Activated CD8-positive, alpha-beta T cell treated with anti-CD3 and anti-CD28 coated beads for 36 hours (primary cell): ENCODE results near the gene TRMT2A. TPM values are rescaled to one million over a fixed set of nuclear protein-coding genes. Genes with fewer than 3 reads are reported as not detected.

ENCODE experiments used
- ATAC-seq: fragments of 200-7000 bp; cut with Tn5 transposase; one replicate; pipeline ENCODE4 v1.10.0; 2021; ENCODE audit warnings: mild to moderate bottlenecking, moderate library complexity
- CTCF ChIA-PET: fragments of 350-600 bp; sonication (Branson Sonifier 250); formaldehyde crosslinking; loops from one replicate; lab custom pipeline; 2021; ENCODE audit warnings: antibody characterized with exemption; lab: Charles Lee
- POLR2A ChIA-PET: fragments of 350-600 bp; sonication (Branson Sonifier 250); formaldehyde crosslinking; loops from one replicate; lab custom pipeline; 2021; ENCODE audit warnings: antibody characterized with exemption; lab: Charles Lee
- DNase-seq: peaks from one replicate; pipeline ENCODE4 v3.0.0-alpha.2; 2020
- H3K27ac Mint-ChIP-seq: one replicate; pipeline ENCODE4 v1.8.0; 2021; ENCODE audit warnings: mild to moderate bottlenecking, mixed read lengths
- H3K27me3 Mint-ChIP-seq: one replicate; pipeline ENCODE4 v1.8.0; 2021; ENCODE audit warnings: mixed read lengths
- H3K36me3 Mint-ChIP-seq: one replicate; pipeline ENCODE4 v1.8.0; 2021; ENCODE audit warnings: low read depth, mixed read lengths
- H3K4me1 Mint-ChIP-seq: one replicate; pipeline ENCODE4 v1.8.0; 2021; ENCODE audit warnings: low read depth, mixed read lengths
- H3K4me3 Mint-ChIP-seq: one replicate; pipeline ENCODE4 v1.8.0; 2021; ENCODE audit warnings: mild to moderate bottlenecking, moderate library complexity, mixed read lengths
- H3K9me3 Mint-ChIP-seq: one replicate; pipeline ENCODE4 v1.8.0; 2021; ENCODE audit warnings: mixed read lengths
- intact Hi-C: fragments of 100-400 bp; cut with micrococcal nuclease; formaldehyde crosslinking; loops from one replicate; pipeline ENCODE4 v1.10.0; 2022
- total RNA-seq, 2 experiments: library from RNA; stranded (reverse); gene quantifications; one replicate each; pipeline ENCODE4 v1.2.3, GENCODE V29; 2021
- TF ChIP-seq, protein P1 (sequence below): fragments of 200-600 bp; IDR thresholded peaks from one replicate; pipeline ENCODE4 v1.8.0; 2022; ENCODE audit warnings: antibody characterized with exemption, mild to moderate bottlenecking

The TRMT2A gene
- total RNA-seq, 2 experiments from 2014 or later: 101 to 105 TPM

DNA sequence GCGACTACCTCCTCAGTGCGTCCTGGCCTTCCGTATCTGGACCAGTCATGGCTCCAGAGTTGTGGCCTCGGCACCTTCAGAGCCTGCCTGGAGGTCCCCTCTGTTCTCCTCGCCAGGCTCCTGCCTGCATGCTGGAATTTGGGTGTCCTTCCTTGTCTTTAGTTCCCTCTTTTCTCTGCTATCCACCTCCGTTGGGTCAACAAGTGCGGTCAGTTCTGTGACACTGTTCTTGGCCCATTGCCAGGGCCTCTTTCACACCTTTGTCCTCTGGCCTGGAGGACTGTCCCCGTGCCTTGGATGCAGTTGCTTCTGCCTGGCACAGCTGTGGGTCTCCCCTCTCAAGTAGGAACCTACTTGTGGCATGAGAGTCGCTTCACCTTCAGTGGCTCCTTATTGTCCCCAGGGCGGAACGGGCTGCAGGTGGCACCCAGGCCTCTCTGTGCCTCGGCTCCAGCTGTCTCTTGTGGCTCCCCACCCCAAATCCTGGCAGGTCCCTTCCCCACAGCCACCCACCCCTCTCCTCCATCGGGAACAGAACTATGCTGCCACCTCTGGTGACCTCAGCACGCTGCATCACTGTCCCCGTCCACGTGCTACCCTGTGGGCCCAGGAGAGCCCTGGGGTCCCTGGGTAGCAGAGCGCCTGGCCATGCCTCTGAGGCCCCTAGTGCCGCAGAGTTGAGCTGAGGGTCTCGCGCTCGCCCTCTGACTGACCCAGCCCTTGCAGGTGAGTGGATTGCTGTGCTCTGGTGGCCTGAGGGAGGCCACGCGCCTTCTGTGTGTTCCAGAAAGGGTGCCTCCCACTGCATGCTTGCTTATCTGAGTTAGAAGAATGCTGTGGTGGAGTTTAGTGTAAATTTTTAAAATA lies 32.2 kb downstream of the TRMT2A start:
- peak overlapping the region; percentile 14 for H3K27ac Mint-ChIP-seq
- POLR2A ChIA-PET: interaction anchor here (0.6 to 1.5 kb wide), 4 partner anchors 24 to 46 kb away, joined by 3 to 5 read pairs (median 3); no protein-coding TSS in a partner anchor
- intact Hi-C loops: loop anchor here (5.0 kb wide), 1 partner anchor 33 kb away; the partner anchor contains the start of genes RANBP1 and TRMT2A

DNA sequence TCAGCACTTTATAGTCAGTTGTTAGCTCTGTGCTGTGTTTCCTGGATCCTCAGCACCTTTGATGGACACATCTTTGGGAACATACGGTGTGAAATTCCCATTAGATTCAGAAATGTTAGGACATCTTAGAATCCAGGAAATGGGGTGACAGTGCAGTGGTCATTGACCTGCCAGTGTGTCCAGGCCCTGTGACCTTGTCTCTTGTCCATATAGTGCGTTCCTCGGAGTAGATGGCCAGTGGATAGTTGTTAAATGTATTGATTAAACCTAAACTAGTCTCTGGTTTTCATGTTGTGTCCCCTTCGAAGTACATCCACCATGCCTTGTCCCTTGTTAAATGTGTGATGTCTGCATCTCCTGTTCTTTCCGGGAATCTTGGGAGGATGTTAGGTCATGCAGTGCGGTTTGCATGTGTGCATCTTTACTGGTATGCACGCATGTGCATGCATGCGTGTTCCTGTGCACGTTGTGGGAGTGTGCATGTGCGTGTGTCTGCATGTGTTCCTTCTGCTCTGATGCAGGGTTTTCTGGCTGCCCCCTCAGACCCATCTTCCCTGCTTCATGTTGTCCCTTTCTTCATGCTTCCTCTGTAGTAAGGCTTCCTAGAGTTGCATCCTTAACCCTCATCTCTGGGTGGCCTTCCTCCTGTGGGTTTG lies 33.0 kb downstream of the TRMT2A start:
- no peak for ATAC-seq
- TF ChIP-seq, protein P1, sequence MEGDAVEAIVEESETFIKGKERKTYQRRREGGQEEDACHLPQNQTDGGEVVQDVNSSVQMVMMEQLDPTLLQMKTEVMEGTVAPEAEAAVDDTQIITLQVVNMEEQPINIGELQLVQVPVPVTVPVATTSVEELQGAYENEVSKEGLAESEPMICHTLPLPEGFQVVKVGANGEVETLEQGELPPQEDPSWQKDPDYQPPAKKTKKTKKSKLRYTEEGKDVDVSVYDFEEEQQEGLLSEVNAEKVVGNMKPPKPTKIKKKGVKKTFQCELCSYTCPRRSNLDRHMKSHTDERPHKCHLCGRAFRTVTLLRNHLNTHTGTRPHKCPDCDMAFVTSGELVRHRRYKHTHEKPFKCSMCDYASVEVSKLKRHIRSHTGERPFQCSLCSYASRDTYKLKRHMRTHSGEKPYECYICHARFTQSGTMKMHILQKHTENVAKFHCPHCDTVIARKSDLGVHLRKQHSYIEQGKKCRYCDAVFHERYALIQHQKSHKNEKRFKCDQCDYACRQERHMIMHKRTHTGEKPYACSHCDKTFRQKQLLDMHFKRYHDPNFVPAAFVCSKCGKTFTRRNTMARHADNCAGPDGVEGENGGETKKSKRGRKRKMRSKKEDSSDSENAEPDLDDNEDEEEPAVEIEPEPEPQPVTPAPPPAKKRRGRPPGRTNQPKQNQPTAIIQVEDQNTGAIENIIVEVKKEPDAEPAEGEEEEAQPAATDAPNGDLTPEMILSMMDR: no peak
- Mint-ChIP-seq H3K9me3 (no peaks in the 10 kb centered on the region), H3K27me3 (no peaks in the 10 kb centered on the region), H3K36me3 (peaks cover 42% of the 10 kb centered on the region), H3K27ac (peak overlapping the region; percentile 25), H3K4me3 (no peak overlapping the region), H3K4me1 (peaks cover 60% of the 10 kb centered on the region)
- CTCF ChIA-PET: interaction anchor here (0.7 to 2.4 kb wide), 5 partner anchors 10 to 70 kb away, joined by 3 to 10 read pairs (median 4); no protein-coding TSS in a partner anchor
- intact Hi-C loops: loop anchor here (5.0 kb wide), 1 partner anchor 33 kb away; the partner anchor contains the start of genes RANBP1 and TRMT2A
- no peak for DNase-seq
- POLR2A ChIA-PET: interaction anchor here (1.0 to 1.2 kb wide), 4 partner anchors 8 to 45 kb away, joined by 3 to 6 read pairs (median 4); no protein-coding TSS in a partner anchor

More for the DNA sequence above, 32.2 kb downstream of the TRMT2A start:
- peaks cover 68% of the 10 kb centered on the region for H3K4me1 Mint-ChIP-seq
- H3K9me3 Mint-ChIP-seq: no peaks in the 10 kb centered on the region
- DNase-seq: peak; percentile 57
- peaks cover 48% of the 10 kb centered on the region for H3K36me3 Mint-ChIP-seq
- no peak overlapping the region for H3K4me3 Mint-ChIP-seq
- TF ChIP-seq, protein P1: peak; percentile 54
- CTCF ChIA-PET: interaction anchor here (0.7 to 2.4 kb wide), 5 partner anchors 11 to 69 kb away, joined by 3 to 10 read pairs (median 3); no protein-coding TSS in a partner anchor
- H3K27me3 Mint-ChIP-seq: no peaks in the 10 kb centered on the region
- ATAC-seq: no peak

DNA sequence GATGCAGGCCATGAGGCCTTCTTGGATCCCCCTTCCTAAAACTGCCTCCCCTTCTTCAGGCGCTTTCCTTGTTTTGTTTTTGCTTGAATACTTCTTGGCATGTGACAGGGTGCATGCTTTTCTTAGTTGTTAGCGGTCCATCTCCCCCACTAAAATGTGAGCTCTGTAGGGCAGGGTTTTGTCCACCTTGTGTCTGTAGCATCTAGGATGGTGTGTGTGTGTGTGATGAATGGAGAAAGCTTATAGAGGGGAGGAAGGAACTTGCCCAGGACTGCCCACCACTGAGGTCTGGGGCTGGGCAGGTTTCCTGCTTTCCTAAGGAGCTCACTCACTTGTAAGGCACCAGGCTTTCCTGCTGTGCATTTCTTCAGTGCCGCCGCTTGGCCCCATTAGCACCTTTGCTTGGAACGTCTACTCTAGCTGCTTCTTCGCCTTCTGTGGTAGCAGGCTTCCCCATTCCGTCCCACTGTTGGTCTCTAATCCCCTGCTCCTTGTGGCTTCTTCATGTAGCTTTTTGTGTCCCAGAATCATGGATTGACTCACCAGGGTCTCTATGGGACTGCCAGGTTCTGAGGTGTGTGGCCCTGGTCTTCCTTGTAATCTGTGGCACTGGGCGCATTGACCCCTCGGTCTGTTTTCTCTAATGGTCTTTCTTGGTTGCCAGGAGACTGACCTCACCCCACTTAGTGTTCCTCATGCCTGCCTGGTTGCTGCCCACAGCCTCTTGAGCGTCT lies 33.7 kb downstream of the TRMT2A start:
- H3K4me1 Mint-ChIP-seq: peaks cover 57% of the 10 kb centered on the region
- TF ChIP-seq, protein P1: no peak
- intact Hi-C loops: loop anchor here (5.0 kb wide), 1 partner anchor 34 kb away; the partner anchor contains the start of genes RANBP1 and TRMT2A
- peak overlapping the region; percentile 54 for H3K27ac Mint-ChIP-seq
- CTCF ChIA-PET: interaction anchor here (1.0 to 2.4 kb wide), 5 partner anchors 11 to 70 kb away, joined by 3 to 10 read pairs (median 4); partner anchors contain the start of gene TRMT2A
- no peak for ATAC-seq
- H3K27me3 Mint-ChIP-seq: no peaks in the 10 kb centered on the region
- POLR2A ChIA-PET: interaction anchor here (0.9 to 3.3 kb wide), 9 partner anchors 9 to 46 kb away, joined by 3 to 17 read pairs (median 6); partner anchors contain the start of gene TRMT2A
- DNase-seq: no peak
- peaks cover 39% of the 10 kb centered on the region for H3K36me3 Mint-ChIP-seq
- H3K9me3 Mint-ChIP-seq: no peaks in the 10 kb centered on the region
- peak overlapping the region; percentile 91 for H3K4me3 Mint-ChIP-seq

DNA sequence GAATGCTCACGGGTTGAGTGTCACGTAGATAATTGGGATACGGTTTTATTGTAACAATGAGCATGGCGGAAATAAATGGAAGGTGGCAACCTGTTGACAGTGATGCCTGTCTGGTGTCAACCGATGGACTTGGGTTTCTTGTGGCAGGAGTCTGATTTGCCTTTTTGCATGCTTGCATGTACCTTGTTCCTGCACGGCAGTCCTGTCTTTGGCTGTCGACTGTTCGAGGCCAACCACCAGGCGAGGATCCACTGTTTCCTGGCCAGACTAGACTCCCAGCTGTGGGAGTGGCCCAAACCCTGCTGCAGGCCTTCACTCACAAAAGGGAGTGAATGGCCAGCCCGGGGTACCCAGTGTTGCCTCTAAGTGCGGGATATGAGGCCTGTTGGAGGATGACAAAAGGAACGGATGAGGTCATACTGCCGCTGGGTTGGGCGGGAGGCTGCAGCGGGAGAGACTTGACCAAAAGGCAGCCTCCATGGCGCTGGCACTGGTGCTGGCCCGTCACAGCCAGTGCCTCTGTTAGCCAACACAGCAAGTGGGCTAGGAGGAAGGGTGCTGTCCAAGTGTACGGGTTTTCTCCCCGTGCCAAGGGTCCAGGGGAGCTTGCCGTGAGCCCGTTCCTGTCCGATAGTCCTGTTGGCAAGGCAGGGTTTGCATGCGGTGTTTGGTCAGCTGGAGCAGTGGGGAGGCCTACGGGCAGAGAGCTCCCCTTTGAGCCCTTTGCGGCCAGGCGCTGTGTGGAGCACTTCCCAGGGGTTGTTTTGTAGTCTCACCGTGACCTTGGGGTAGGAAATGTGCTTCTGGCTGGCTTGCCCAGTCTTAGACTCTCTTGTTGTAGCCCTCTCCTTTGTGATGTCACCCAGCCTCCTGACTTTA lies 36.0 kb downstream of the TRMT2A start:
- peaks cover 21% of the 10 kb centered on the region for H3K36me3 Mint-ChIP-seq
- intact Hi-C loops: loop anchor here (5.0 kb wide), 1 partner anchor 36 kb away; the partner anchor contains the start of genes RANBP1 and TRMT2A
- ChIA-PET POLR2A (interaction anchor here (1.2 to 3.3 kb wide), 5 partner anchors 10 to 37 kb away, joined by 5 to 17 read pairs (median 7); partner anchors contain the start of gene TRMT2A), CTCF (interaction anchor here (1.0 to 2.4 kb wide), 3 partner anchors 10 to 20 kb away, joined by 3 to 10 read pairs (median 4); no protein-coding TSS in a partner anchor)
- no peaks in the 10 kb centered on the region for H3K9me3 Mint-ChIP-seq
- ATAC-seq: no peak
- H3K4me1 Mint-ChIP-seq: peaks cover 41% of the 10 kb centered on the region
- TF ChIP-seq, protein P1: no peak
- H3K27me3 Mint-ChIP-seq: no peaks in the 10 kb centered on the region
- peak overlapping the region; percentile 91 for H3K4me3 Mint-ChIP-seq
- peak; percentile 38 for DNase-seq
- peak overlapping the region; percentile 54 for H3K27ac Mint-ChIP-seq
